Adrenal gland (tissue), 12 donors: ENCODE results near the gene CPNE7. TPM values are rescaled to one million over a fixed set of nuclear protein-coding genes. Genes with fewer than 3 reads are reported as not detected.

ENCODE experiments used
- DNase-seq, 7 donors: peaks; one replicate each; pipeline ENCODE4 v3.0.0-alpha.2; 2019 to 2020
- H3K27ac ChIP-seq, 5 donors: fragments of 200-600 bp; sonication (generic) in 4 of 5; 1 replicate in 3 of 5; 2 replicates in 2 of 5; pipeline versions ENCODE4 v1.5.1 to v1.8.0; 2016 to 2020; ENCODE audit warnings: mild to moderate bottlenecking in 1 of 5
- H3K27me3 ChIP-seq: fragments of 200-600 bp; 2 replicates; pipeline ENCODE4 v1.8.0; 2021
- H3K36me3 ChIP-seq, 2 donors: fragments of 200-600 bp; replicated peaks in 1 of 2; 1 replicate in 1 of 2; 2 replicates in 1 of 2; pipeline versions ENCODE4 v1.5.1 to v1.8.0; 2018 to 2022
- H3K4me1 ChIP-seq, 2 donors: fragments of 200-600 bp; replicated peaks in 1 of 2; 1 replicate in 1 of 2; 2 replicates in 1 of 2; pipeline versions ENCODE4 v1.5.1 to v1.8.0; 2018 to 2021
- H3K4me3 ChIP-seq, 4 donors: fragments of 200-600 bp; sonication (generic) in 3 of 4; one replicate each; pipeline ENCODE4 v1.5.1; 2016 to 2018
- H3K9me3 ChIP-seq, 3 donors: fragments of 200-600 bp; sonication (generic) in 1 of 3; replicated peaks in 1 of 3; 1 replicate in 2 of 3; 2 replicates in 1 of 3; pipeline versions ENCODE4 v1.5.1 to v1.8.0; 2016 to 2021
- CTCF ChIP-seq, 6 experiments: fragments of 450-650 bp in 4 of 6; fragments of 200-600 bp in 2 of 6; sonication (generic) in 1 of 6; IDR thresholded peaks; 1 replicate in 5 of 6; 2 replicates in 1 of 6; pipeline versions ENCODE4 v1.5.1 to v1.8.0; 2016 to 2021; ENCODE audit warnings: antibody characterized with exemption in 6 of 6, mild to moderate bottlenecking in 2 of 6, moderate library complexity in 1 of 6
- POLR2A ChIP-seq, 2 donors: fragments of 450-650 bp; IDR thresholded peaks; one replicate each; pipeline ENCODE4 v1.6.1; 2017; ENCODE audit warnings: antibody characterized with exemption in 2 of 2, mild to moderate bottlenecking in 2 of 2, moderate library complexity in 1 of 2
- WGBS, 4 donors: extraction: QIAGEN DNeasy Blood & Tissue Kit in 2 of 4; methylation state at CpG; one replicate each; pipeline versions ENCODE4 v1.1.5 to v1.1.7; 2013 to 2017; 5-methylcytosine and 5-hydroxymethylcytosine counted together
- intact Hi-C, 2 donors: fragments of 100-400 bp; cut with DNase I; formaldehyde crosslinking; loops; one replicate each; pipeline versions ENCODE4 v1.14.1 to v1.15.0; 2022 to 2023
- polyA plus RNA-seq, 3 donors: library from polyadenylated mRNA; stranded (reverse); fragments of 200-250 nt in 2 of 3; fragments of 350-450 nt in 1 of 3; fragmentation: Illumina TruSeq in 1 of 3; extraction: RNeasy Lipid Tissue Mini Kit (QIAGEN cat#74804) in 1 of 3; gene quantifications; one replicate each; pipeline ENCODE4 v1.2.3, GENCODE V29; 2013 to 2014
- total RNA-seq, 9 donors: library from RNA; depleted of rRNA in 4 of 9; stranded (reverse); fragments of >200 nt in 4 of 9; fragments of 120-200 nt in 1 of 9; fragmentation: NEBNext Ultra II Directional in 1 of 9; extraction: Animal tissue kit (Norgen Biotek cat#: 25700) in 1 of 9; gene quantifications; one replicate each; pipeline versions ENCODE4 v1.1.0 to v1.2.4, GENCODE V29; 2013 to 2023
- donor health status: healthy with polysubstance abuse.
- donor health status: Bipolar disorder and iron deficiency.
- donor health status: DM: yes; HTN: yes; CAD: no.
- donor health status: DM: no; HTN: no; CAD: no.
- donor health status: DM: no; HTN: no; CAD: no.
- donor health status: DM: yes; HTN: yes; CAD: no.

Gene CPNE7
- total and polyA plus RNA-seq, 12 donors, result 0.15 to 6.8 (median 0.52) TPM; not detected in 3

- intact Hi-C loops, result no loop called here
- TF ChIP-seq CTCF (IDR thresholded peaks at IDR 0.05) (no peak), POLR2A (IDR thresholded peaks at IDR 0.05) (no peak)
- peaks cover 5% of the 10 kb centered on the region for H3K27me3 ChIP-seq
Measured at GRCh38 chr16:89610108-89610453, 34.5 kb downstream of the CPNE7 start.

GRCh38 chr16:89612415-89613166 is 37.0 kb downstream of the CPNE7 start:
- peaks cover 5% of the 10 kb centered on the region for H3K27me3 ChIP-seq
- no peaks in the 10 kb centered on the region for H3K36me3 ChIP-seq
- intact Hi-C loops, result no loop called here
- H3K4me3 ChIP-seq, result no peak overlapping the region
- H3K9me3 ChIP-seq, result no peaks in the 10 kb centered on the region
- H3K4me1 ChIP-seq, result no peaks in the 10 kb centered on the region
- TF ChIP-seq POLR2A (IDR thresholded peaks at IDR 0.05), result no peak
- TF ChIP-seq CTCF (IDR thresholded peaks at IDR 0.05), result no peak
- DNase-seq, result no peak
- no peak overlapping the region for H3K27ac ChIP-seq
- WGBS, 4 donors, result 80 to 82% (median 81%) methylated on average over 20 of the region's 20 CpGs

More at GRCh38 chr16:89610108-89610453, 34.5 kb downstream of the CPNE7 start:
- no peak for DNase-seq
- no peak overlapping the region for H3K27ac ChIP-seq
- no peaks in the 10 kb centered on the region for H3K9me3 ChIP-seq
- H3K4me1 ChIP-seq, result no peaks in the 10 kb centered on the region
- no peak overlapping the region for H3K4me3 ChIP-seq
- no peaks in the 10 kb centered on the region for H3K36me3 ChIP-seq
- WGBS, 4 donors, result 44 to 66% (median 54%) methylated on average over 1 of the region's 1 CpG

- intact Hi-C loops, result no loop called here
- no peak within 1 kb of the TSS for H3K27ac ChIP-seq
- DNase-seq, result no peak
- no peak within 1 kb of the TSS for H3K4me3 ChIP-seq
- peaks cover 5% of the 10 kb centered on the region for H3K27me3 ChIP-seq
- TF ChIP-seq POLR2A (IDR thresholded peaks at IDR 0.05), result no peak
- no peak for TF ChIP-seq CTCF (IDR thresholded peaks at IDR 0.05)
- 73 to 78% (median 78%) methylated on average over 10 to 19 of the region's 19 CpGs for WGBS, 4 donors
- no peaks in the 10 kb centered on the region for H3K4me1 ChIP-seq
- H3K9me3 ChIP-seq, result no peaks in the 10 kb centered on the region
- H3K36me3 ChIP-seq, result no peaks in the 10 kb centered on the region
Measured at GRCh38 chr16:89613231-89613953, 37.8 kb downstream of the CPNE7 start, which contains the start of gene DPEP1. Gene DPEP1, plus strand, starts transcription at chr16:89613642. Its CDS starts 16,769 bp downstream, at chr16:89630411.

GRCh38 chr16:89613954-89614459 is 38.4 kb downstream of the CPNE7 start:
- TF ChIP-seq CTCF (IDR thresholded peaks at IDR 0.05), result no peak
- no peak for TF ChIP-seq POLR2A (IDR thresholded peaks at IDR 0.05)
- no peaks in the 10 kb centered on the region for H3K9me3 ChIP-seq
- H3K4me1 ChIP-seq, result no peaks in the 10 kb centered on the region
- WGBS, 4 donors, result 81 to 92% (median 84%) methylated on average over 8 to 22 of the region's 22 CpGs
- no peaks in the 10 kb centered on the region for H3K36me3 ChIP-seq
- H3K27me3 ChIP-seq, result peaks cover 5% of the 10 kb centered on the region
- no peak overlapping the region for H3K27ac ChIP-seq
- intact Hi-C loops, result no loop called here
- no peak for DNase-seq
- no peak overlapping the region for H3K4me3 ChIP-seq
